ENCODE results near the gene MAML3. TPM values are rescaled to one million over a fixed set of nuclear protein-coding genes. Genes with fewer than 3 reads are reported as not detected.

Gene MAML3
- total and polyA plus RNA-seq, 10 donors = 0.63 to 18.4 (median 12.7) TPM

DNA sequence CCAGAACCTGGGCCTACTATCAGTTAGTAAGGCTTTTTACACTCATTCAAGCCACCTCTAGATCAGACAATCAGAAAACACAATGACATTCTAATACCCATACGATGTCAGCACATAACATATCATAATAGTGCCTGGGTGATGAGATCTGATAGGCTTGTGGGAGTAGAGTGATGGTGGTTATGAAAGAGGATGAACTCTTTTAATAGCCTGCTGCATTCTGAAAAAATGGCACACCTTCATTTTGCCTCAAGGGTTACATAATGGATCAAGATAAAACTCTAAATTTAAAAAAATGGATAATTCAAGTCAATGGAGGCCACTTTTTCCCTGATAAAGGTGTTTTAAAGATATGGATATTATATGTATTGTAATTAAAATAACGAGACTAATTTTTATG lies 215.6 kb downstream of the MAML3 start:
- TF ChIP-seq CTCF (IDR thresholded peaks at IDR 0.05 in 8 of 11, conservative IDR thresholded peaks at IDR 0.05 in 3 of 11) (no peak), POLR2AphosphoS5 (IDR thresholded peaks at IDR 0.05) (no peak), POLR2A (IDR thresholded peaks at IDR 0.05) (no peak)
- H3K4me3 ChIP-seq = no peak overlapping the region
- 91 to 96% (median 94%) methylated on average over 2 of the region's 2 CpGs for WGBS, 5 donors
- no peaks in the 10 kb centered on the region for H3K9me3 ChIP-seq
- no peak overlapping the region for H3K27ac ChIP-seq
- H3K4me1 ChIP-seq = peaks cover 0 to 12% (median 2%) of the 10 kb centered on the region in 6 donors
- intact Hi-C loops (cut with DNase I; ENCODE audit: low total_unique reads) = no loop called here
- H3K36me3 ChIP-seq = no peaks in the 10 kb centered on the region
- no peaks in the 10 kb centered on the region for H3K27me3 ChIP-seq (replicated peaks in 1 of 7)
- DNase-seq = no peak

- Histone ChIP-seq H3K27me3 (replicated peaks in 1 of 7) (no peaks in the 10 kb centered on the region), H3K27ac (no peak overlapping the region), H3K4me3 (no peak overlapping the region), H3K4me1 (peaks cover 0 to 15% (median 2%) of the 10 kb centered on the region in 6 donors), H3K36me3 (no peaks in the 10 kb centered on the region), H3K9me3 (no peaks in the 10 kb centered on the region)
- WGBS, 5 donors = 81 to 93% (median 88%) methylated on average over 4 of the region's 4 CpGs
- TF ChIP-seq POLR2AphosphoS5 (IDR thresholded peaks at IDR 0.05) = no peak
- no peak for TF ChIP-seq POLR2A (IDR thresholded peaks at IDR 0.05)
- TF ChIP-seq CTCF (IDR thresholded peaks at IDR 0.05 in 8 of 11, conservative IDR thresholded peaks at IDR 0.05 in 3 of 11) = no peak
- intact Hi-C loops (cut with DNase I; ENCODE audit: low total_unique reads) = no loop called here
- no peak for DNase-seq
These were observed 218.1 kb downstream of the MAML3 start for GRCh38 chr4:139935911-139936310.

DNA sequence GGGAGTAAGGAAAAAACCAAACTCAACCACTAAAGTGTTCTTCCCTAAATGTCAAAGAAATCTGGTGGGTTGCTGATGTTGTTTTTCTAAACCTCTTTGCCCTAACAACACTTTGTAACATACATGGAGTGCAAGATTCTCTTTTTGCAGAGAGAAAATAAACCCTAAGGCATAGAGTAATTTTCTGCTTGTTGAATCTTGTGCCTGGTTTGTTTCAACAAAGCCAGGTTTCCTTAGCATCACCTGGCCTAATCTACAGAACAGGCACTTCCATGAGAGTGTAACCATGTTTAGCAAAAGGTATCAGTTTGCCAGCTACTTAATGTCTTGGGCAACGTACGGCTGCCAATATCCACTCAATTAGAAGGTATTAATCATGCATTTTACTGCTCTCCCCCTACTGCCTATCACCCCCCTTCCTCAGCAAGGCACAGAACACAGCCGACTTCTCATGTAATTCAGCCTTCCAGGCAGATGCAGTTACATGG lies 219.2 kb downstream of the MAML3 start:
- intact Hi-C loops (cut with DNase I; ENCODE audit: low total_unique reads) = no loop called here
- Histone ChIP-seq H3K4me3 (no peak overlapping the region), H3K27ac (no peak overlapping the region), H3K36me3 (no peaks in the 10 kb centered on the region), H3K9me3 (no peaks in the 10 kb centered on the region), H3K4me1 (peaks cover 0 to 19% (median 2%) of the 10 kb centered on the region in 6 donors), H3K27me3 (replicated peaks in 1 of 7) (no peaks in the 10 kb centered on the region)
- no peak for DNase-seq
- TF ChIP-seq CTCF (IDR thresholded peaks at IDR 0.05 in 8 of 11, conservative IDR thresholded peaks at IDR 0.05 in 3 of 11) (no peak), POLR2AphosphoS5 (IDR thresholded peaks at IDR 0.05) (no peak), POLR2A (IDR thresholded peaks at IDR 0.05) (no peak)
- 87 to 95% (median 91%) methylated on average over 3 of the region's 3 CpGs for WGBS, 5 donors

GRCh38 chr4:139934057-139934707 lies 219.8 kb downstream of the MAML3 start:
- WGBS, 5 donors = 59 to 69% (median 68%) methylated on average over 10 of the region's 10 CpGs
- Histone ChIP-seq H3K4me1 (peaks cover 0 to 19% (median 2%) of the 10 kb centered on the region in 6 donors), H3K27me3 (replicated peaks in 1 of 7) (no peaks in the 10 kb centered on the region), H3K4me3 (no peak overlapping the region), H3K27ac (no peak overlapping the region), H3K36me3 (no peaks in the 10 kb centered on the region), H3K9me3 (no peaks in the 10 kb centered on the region)
- intact Hi-C loops (cut with DNase I; ENCODE audit: low total_unique reads) = no loop called here
- no peak for DNase-seq
- no peak for TF ChIP-seq POLR2AphosphoS5 (IDR thresholded peaks at IDR 0.05)
- no peak for TF ChIP-seq CTCF (IDR thresholded peaks at IDR 0.05 in 8 of 11, conservative IDR thresholded peaks at IDR 0.05 in 3 of 11)

Measured in spleen (tissue), 11 donors.